ENCODE measurements around the gene GNAI2. TPM values are rescaled to one million over a fixed set of nuclear protein-coding genes. Genes with fewer than 3 reads are reported as not detected.

GNAI2 gene
- polyA plus RNA-seq, 1 donor (not counting 4 experiments of a cell fraction or from before 2014, with no cell fraction given): 268 TPM

DNA sequence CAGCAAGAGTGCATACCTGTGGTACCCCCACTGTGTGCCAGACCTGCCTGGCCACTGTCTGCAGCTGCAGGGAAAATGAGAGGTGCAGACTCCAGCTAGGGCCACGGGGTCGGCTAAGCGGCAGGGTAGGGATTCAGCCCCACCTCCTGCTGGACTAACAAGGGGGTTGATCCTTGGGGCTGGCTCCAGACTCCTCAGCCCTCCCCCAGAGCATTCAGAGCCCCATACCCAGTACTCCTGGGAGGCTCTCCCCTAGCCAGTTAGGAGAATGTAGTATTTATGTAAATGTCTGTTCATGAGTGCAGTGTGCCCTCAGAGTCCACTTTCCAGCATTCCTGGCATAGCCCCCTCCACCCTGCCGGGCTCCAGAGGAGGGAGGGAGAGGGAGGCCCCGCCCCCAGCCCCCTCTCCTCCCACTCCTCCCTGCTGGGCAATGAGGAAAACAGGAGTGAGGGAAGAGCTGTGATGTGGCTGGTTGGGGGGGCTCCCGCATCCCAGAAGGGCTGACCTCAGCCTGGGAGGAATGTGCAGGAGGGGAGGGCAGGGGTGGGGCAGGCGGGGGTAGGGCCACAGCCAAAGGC, 28.5 kb downstream of the GNAI2 start:
- DNase-seq (ENCODE audit: low read depth, low spot score): no peak
- Histone ChIP-seq H3K4me1 (ENCODE audit: control insufficient read depth, extremely low read depth, insufficient read depth, low read length) (peaks cover 29% of the 10 kb centered on the region), H3K9me1 (ENCODE audit: control insufficient read depth, extremely low read depth, insufficient read depth, low read length) (peaks cover 2% of the 10 kb centered on the region), H3K79me2 (ENCODE audit: control insufficient read depth, insufficient read depth, low read length) (no peaks in the 10 kb centered on the region), H3K27me3 (ENCODE audit: control insufficient read depth, extremely low read depth, insufficient read depth, low read length) (peaks cover 3% of the 10 kb centered on the region), H4K20me1 (ENCODE audit: control insufficient read depth, extremely low read depth, insufficient read depth, low read length) (no peaks in the 10 kb centered on the region), H3K9ac (ENCODE audit: control insufficient read depth, extremely low read depth, insufficient read depth, low read length) (no peak overlapping the region), H3K9me3 (ENCODE audit: control insufficient read depth, low read depth, low read length) (no peaks in the 10 kb centered on the region), H3K4me2 (ENCODE audit: control insufficient read depth, extremely low read depth, insufficient read depth, low read depth, low read length) (no peak overlapping the region), H3K4me3 (ENCODE audit: control insufficient read depth in 2 of 3, extremely low read depth in 1 of 3, insufficient read depth in 2 of 3, low read depth in 1 of 3, low read length in 3 of 3) (no peak overlapping the region), H3K27ac (ENCODE audit: control insufficient read depth, insufficient read depth, low read length) (no peak overlapping the region), H3K36me3 (ENCODE audit: control insufficient read depth in 2 of 2, extremely low read depth in 1 of 2, insufficient read depth in 2 of 2, low read length in 2 of 2) (no peaks in the 10 kb centered on the region), H2AFZ (ENCODE audit: control insufficient read depth, low read length) (no peak overlapping the region)
- TF ChIP-seq, protein P1, sequence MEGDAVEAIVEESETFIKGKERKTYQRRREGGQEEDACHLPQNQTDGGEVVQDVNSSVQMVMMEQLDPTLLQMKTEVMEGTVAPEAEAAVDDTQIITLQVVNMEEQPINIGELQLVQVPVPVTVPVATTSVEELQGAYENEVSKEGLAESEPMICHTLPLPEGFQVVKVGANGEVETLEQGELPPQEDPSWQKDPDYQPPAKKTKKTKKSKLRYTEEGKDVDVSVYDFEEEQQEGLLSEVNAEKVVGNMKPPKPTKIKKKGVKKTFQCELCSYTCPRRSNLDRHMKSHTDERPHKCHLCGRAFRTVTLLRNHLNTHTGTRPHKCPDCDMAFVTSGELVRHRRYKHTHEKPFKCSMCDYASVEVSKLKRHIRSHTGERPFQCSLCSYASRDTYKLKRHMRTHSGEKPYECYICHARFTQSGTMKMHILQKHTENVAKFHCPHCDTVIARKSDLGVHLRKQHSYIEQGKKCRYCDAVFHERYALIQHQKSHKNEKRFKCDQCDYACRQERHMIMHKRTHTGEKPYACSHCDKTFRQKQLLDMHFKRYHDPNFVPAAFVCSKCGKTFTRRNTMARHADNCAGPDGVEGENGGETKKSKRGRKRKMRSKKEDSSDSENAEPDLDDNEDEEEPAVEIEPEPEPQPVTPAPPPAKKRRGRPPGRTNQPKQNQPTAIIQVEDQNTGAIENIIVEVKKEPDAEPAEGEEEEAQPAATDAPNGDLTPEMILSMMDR (optimal IDR thresholded peaks at IDR 0.05 in 1 of 3, IDR thresholded peaks at IDR 0.05 in 1 of 3, conservative IDR thresholded peaks at IDR 0.05 in 1 of 3; ENCODE audit: extremely low read depth in 1 of 3, insufficient read depth in 2 of 3, low read length in 3 of 3): no peak
- TF ChIP-seq EZH2 (IDR thresholded peaks at IDR 0.05; ENCODE audit: low read length): no peak
- FAIRE-seq: no peak
- dilution Hi-C loops (cut with MboI; ENCODE audit: extremely low pct_ligation_motif_present, low sequenced_read_pairs): no loop called here

DNA sequence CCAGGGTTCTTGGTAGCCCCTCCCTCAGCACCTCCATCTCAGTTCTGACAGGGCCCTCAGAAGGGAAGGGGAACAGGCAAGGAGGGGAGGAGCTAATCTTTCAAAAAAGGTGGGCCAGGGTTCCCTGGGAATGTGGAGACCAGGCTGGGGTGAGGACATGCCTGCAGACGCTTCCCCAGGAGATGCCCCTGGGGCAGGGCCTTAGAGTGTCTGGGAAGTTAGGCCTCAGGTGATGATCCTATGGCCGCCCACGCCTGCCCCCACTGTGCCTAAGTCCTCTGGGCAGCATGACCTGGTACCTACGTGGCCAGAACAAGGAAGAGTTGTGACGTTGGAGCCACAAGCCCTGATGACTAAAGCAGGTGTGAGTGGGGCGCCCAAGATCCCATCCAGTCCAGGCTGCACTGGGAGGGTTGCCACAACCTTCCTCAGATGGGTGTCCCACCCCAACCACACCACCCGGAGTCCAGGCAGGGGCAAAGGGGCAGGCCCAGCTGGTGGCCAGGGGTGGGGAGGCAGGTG, 29.0 kb downstream of the GNAI2 start:
- no peak overlapping the region for H3K9ac ChIP-seq (ENCODE audit: control insufficient read depth, extremely low read depth, insufficient read depth, low read length)
- FAIRE-seq: no peak

More for the DNA sequence above, 29.0 kb downstream of the GNAI2 start:
- Histone ChIP-seq H3K36me3 (ENCODE audit: control insufficient read depth in 2 of 2, extremely low read depth in 1 of 2, insufficient read depth in 2 of 2, low read length in 2 of 2) (no peaks in the 10 kb centered on the region), H3K79me2 (ENCODE audit: control insufficient read depth, insufficient read depth, low read length) (no peaks in the 10 kb centered on the region), H3K27me3 (ENCODE audit: control insufficient read depth, extremely low read depth, insufficient read depth, low read length) (peaks cover 3% of the 10 kb centered on the region), H3K4me1 (ENCODE audit: control insufficient read depth, extremely low read depth, insufficient read depth, low read length) (peaks cover 30% of the 10 kb centered on the region), H3K4me2 (ENCODE audit: control insufficient read depth, extremely low read depth, insufficient read depth, low read depth, low read length) (no peak overlapping the region), H3K9me1 (ENCODE audit: control insufficient read depth, extremely low read depth, insufficient read depth, low read length) (peaks cover 2% of the 10 kb centered on the region), H4K20me1 (ENCODE audit: control insufficient read depth, extremely low read depth, insufficient read depth, low read length) (no peaks in the 10 kb centered on the region), H3K9me3 (ENCODE audit: control insufficient read depth, low read depth, low read length) (no peaks in the 10 kb centered on the region), H3K27ac (ENCODE audit: control insufficient read depth, insufficient read depth, low read length) (no peak overlapping the region), H2AFZ (ENCODE audit: control insufficient read depth, low read length) (no peak overlapping the region), H3K4me3 (ENCODE audit: control insufficient read depth in 2 of 3, extremely low read depth in 1 of 3, insufficient read depth in 2 of 3, low read depth in 1 of 3, low read length in 3 of 3) (no peak overlapping the region)
- DNase-seq (ENCODE audit: low read depth, low spot score): no peak
- dilution Hi-C loops (cut with MboI; ENCODE audit: extremely low pct_ligation_motif_present, low sequenced_read_pairs): no loop called here
- TF ChIP-seq, protein P1 (optimal IDR thresholded peaks at IDR 0.05 in 1 of 3, IDR thresholded peaks at IDR 0.05 in 1 of 3, conservative IDR thresholded peaks at IDR 0.05 in 1 of 3; ENCODE audit: extremely low read depth in 1 of 3, insufficient read depth in 2 of 3, low read length in 3 of 3): no peak
